GM20000 (cell line): ENCODE data around the gene EIF3D.
"Not testable (repeated sequence)": the region's sequence is repeated elsewhere in the genome, so short reads cannot be mapped to it uniquely, and the experiment has no call there.

Experiments
- DNase-seq: peaks from one replicate; pipeline ENCODE4 v3.0.0; 2012; ENCODE audit warnings: low spot score
- CTCF ChIP-seq: IDR thresholded peaks from 2 replicates; pipeline ENCODE4 v1.5.1; 2012; ENCODE audit warnings: mild to moderate bottlenecking, control low read depth; ENCODE audit errors: extremely low read depth, missing control alignments

The EIF3D gene

GRCh38 chr22:36538529-36538928 is 9.6 kb upstream of the EIF3D start:
- TF ChIP-seq CTCF, result no peak
- no peak for DNase-seq

- no peak for TF ChIP-seq CTCF
- no peak for DNase-seq
Measured at GRCh38 chr22:36536717-36537116, 7.8 kb upstream of the EIF3D start.

- DNase-seq, result not testable (repeated sequence)
Measured at GRCh38 chr22:36533320-36533719, 4.4 kb upstream of the EIF3D start.

- TF ChIP-seq CTCF, result no peak
- DNase-seq, result no peak
Measured at GRCh38 chr22:36532466-36532865, 3.5 kb upstream of the EIF3D start.

- no peak for TF ChIP-seq CTCF
- no peak for DNase-seq
Measured at GRCh38 chr22:36528341-36528740, 625 bp downstream of the EIF3D start.

- no peak for TF ChIP-seq CTCF
- no peak for DNase-seq
Measured at GRCh38 chr22:36522662-36523061, 6.3 kb downstream of the EIF3D start.

- DNase-seq, result no peak
- TF ChIP-seq CTCF, result no peak
Measured at GRCh38 chr22:36520423-36520822, 8.5 kb downstream of the EIF3D start.

GRCh38 chr22:36519906-36520305 is 9.1 kb downstream of the EIF3D start:
- DNase-seq, result not testable (repeated sequence)

- no peak for TF ChIP-seq CTCF
- no peak for DNase-seq
Measured at GRCh38 chr22:36514766-36515165, 14.2 kb downstream of the EIF3D start.
